GM21515 (cell line): ENCODE measurements around the gene PRICKLE2.

Experiments used
- ATAC-seq: cut with Tn5 transposase; IDR thresholded peaks from one replicate; pipeline ENCODE4 v1.9.1; 2021; ENCODE audit not compliant: unreplicated experiment

The PRICKLE2 gene

DNA sequence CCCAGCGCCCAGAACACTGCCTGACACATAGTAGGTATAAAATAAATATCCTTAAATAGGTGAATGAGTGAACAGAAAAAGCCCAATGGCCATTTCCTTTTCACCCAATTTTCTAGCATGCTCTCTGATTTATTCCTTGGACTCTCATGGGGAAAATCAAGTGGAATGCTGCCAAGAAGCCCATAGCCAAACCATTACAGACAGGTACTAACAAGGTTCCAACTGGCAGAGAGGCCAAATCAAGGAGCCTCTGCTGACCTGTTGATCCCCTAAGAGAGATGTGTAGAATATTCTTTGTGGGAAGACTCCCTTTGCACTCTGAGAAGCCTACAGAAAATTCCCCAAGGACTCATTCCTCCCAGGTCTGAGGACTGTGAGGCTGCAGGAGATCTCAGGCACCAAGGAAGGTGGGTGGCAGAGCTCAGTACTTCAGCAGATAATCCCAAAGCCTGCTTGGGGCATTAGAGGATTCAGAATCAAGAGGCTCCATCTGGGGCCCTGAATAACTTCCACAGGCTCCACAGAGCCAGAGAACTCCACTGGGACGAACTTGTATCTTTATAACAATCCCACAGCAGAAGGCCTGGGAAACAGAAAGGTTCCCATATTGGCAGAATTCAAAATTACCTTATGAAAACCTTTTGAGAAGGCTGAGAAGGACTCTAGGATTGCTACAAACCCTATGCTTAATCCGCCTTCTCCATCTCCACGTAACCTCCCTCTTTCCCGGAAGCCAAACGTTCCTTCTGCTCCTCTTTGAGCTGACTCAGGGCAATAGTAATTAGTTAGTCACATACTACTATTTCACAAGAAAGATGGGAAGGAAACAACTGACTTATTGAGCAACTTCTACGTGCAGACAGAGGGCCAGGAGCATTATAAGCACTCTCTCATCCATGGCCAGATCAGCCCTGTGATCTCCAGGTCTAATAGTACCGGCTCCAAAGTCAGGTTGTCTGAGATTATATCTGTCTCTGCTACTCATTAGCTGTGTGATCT lies 34.5 kb downstream of the PRICKLE2 start:
- no peak for ATAC-seq

DNA sequence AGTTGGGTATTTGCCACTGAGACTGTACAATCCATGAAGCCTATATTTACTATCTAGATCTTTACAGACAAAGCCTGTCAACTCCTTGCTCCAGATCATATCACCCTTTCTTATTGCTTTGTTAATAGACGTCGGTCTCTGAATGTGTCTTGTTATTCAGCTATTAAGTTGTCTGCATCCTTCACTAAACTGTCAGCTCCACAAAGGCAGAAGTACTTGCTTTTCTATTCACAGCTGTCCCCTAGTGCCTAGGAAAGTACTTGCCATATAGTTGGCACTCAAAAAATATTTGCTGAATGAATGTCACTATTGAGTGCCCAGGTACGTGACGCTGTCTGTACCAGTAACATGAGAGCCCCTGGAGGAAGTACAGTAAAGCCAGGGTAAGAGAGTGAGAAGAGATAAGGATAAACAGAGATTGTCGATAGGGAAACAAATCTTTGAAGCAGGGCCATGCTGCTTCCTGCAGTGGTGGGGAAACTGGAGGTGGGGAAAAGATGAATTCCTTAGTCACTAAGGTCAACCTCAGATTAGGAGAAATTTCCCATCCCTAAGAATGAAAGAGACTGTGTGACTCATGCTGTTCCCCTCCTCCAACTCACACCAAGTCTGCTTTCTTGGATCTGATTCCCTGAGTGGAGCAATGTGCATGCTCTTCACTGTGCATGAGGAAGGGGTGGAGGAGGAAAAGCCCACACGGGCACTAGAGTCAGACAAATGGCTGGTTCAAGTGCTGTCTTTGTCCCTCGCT lies 36.3 kb downstream of the PRICKLE2 start:
- no peak for ATAC-seq

DNA sequence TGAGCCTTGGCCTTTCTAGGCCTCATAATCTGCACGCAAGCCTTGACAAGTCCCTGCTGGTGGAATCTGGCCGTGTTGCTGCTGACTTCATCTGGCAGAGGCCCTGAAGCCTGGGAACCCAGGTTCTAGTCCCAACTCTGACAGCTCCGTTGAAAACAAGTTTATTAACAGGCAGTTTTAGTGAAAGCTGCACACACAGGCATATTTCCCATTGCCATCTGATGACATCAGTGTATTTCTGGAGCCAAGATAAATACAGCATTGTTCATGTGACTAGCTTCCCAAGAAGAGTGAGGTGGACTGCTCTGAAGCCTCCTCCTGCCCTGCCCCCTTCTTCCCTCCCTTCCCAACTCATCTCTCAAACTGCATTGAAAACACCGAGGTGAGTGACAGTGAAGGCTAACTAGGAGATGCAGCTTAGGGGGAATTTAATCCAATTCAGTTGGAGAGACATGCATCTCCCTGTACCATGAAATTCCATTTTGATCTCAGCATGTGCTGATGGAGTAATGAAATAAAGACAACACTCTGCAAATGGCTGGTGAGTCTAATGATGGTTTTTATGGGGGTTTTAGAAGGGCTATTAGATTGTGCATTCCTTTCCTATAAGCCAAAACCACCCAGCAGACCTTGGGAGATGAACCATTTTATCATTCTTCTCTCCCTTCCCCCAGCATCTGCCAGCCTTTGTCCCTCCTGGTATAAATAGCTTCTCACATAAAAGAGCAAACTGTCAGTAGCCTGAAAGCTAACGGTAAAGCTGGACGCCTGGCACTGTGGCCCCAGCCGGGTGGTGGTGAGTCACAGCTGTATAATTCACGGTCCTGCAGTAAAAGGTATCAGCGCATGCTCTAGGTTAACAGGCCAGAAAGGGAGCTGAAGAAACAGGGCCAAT lies 38.0 kb downstream of the PRICKLE2 start:
- ATAC-seq = no peak

DNA sequence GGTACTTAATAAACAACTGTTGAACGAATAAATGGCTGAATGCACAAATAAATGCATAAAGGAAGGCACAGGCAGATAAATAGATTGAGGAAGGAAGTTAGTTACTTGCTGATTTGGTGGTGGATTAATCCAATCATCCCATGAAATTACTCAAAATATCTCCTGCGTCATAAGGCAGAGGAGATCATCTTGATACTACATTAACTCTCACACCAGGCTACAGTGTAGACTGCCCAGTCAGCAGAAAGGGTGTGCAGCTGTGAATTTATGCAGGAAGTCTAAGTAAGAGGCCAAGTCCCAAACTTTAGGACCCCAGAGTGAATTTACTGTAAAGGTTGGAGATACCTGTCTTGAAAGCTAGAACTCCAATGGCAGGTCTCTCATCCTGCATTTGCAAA lies 38.6 kb downstream of the PRICKLE2 start:
- no peak for ATAC-seq

DNA sequence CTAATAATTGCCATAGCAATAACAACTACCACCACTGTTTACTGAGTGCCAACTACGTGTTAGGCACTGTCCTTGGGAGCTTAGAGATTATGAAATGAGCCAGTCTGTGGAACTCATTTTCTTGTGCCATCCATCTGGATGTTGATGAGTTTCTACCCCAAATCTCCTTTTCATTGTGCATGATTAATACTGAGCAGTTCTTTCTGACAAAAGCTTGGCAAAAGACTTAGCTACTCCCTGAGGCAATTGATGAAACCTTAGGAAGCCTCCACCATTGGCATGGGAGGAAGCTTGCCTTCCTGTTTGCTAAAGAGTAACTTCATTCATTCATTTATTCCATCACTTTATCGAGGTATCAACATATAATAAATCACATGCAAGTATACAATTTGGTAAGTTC lies 39.8 kb downstream of the PRICKLE2 start:
- no peak for ATAC-seq

DNA sequence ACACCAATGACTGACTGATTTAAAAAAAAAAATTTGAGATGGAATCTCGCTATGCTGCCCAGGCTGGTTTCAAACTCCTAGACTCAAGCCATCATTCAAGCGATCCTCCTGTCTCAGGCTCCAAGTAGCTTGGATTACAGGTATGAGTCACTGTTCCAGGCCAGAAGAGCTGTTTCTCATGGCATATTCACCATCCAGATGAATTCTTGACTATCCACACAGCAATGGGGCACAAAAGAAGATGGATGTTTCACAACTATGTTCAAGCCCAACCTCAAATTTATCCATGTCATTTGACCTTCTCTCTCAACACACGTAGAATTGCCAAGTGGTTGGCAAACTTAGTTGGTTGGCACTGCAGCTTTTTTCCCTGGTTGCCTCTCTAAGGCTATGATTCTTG lies 40.6 kb downstream of the PRICKLE2 start:
- no peak for ATAC-seq

DNA sequence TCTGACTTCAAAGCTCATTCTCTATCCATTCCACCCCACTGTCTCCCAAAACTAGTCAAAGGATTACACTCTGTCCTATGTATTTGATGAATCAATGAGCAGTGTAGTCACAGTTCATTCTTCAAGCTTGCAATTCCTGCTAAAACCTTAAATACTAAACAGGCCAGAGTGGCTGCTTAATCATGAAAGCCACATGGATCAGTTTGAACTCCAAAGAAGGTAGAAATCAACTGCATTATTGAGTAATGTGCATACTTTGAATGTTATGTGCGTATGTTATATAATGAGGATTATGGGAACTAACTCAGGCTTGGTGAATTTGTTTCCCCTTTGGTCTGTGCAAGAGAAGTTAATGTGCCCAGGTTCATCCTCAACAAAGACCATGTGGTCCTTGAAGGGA lies 45.4 kb downstream of the PRICKLE2 start:
- ATAC-seq = no peak

DNA sequence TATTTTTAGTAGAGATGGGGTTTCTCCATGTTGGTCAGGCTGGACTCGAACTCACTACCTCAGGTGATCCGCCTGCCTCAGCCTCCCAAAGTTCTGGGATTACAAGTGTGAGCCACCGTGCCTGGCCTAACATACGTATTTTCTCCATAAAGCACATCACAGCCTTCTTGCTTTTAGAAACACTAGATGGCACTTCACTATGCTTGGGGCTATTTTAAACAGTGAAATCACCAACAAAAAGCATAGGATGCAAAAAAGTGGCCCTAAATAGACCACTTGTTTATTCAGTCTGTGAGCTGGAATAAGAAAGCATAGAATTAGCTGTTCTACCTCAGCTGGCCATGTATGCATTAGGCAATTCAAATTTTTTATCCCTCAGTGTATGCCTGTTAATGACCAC lies 46.0 kb downstream of the PRICKLE2 start:
- no peak for ATAC-seq

DNA sequence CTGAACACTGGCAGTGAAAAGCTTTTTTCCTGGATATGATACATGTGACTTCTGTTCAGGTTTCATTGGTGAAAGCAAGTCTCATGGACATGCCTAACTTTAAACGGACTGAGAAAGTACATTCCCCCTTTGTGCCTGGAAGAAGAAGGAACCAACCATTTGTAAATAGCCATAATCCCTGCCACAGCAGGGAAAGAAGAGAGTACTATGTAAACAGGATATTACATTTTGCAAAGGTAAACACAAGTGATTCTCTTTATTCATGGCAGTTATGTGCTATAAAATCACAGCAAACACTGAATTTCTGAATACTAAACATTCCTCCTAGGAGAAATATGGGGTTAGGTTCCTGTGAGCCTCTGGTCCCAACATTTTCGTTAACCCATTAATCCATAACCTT lies 46.8 kb downstream of the PRICKLE2 start:
- ATAC-seq = no peak

DNA sequence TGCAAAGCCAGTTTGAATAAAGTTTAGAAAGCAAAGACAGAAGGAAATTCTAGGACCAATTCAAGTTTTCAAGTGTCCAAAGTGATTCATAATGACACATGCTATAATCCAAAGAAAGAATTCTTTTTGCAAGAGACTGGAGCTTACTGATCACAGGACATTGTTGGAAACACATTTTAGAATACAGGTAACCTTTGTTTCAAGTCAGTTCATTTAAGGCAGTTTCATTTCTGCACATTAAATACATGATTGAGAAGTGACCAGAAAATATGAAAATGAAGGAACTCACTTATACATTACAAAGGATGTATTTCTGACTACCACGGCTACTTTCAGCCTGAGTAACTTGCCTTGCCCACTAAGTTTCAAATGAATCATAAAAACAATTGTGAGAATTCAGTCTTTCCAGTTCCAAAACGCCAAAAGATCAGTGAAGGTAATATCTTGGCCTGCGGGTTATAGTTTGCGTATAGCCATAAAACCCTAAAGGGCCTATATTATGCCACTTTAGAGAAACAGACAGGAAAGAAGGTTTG lies 48.7 kb downstream of the PRICKLE2 start:
- no peak for ATAC-seq

DNA sequence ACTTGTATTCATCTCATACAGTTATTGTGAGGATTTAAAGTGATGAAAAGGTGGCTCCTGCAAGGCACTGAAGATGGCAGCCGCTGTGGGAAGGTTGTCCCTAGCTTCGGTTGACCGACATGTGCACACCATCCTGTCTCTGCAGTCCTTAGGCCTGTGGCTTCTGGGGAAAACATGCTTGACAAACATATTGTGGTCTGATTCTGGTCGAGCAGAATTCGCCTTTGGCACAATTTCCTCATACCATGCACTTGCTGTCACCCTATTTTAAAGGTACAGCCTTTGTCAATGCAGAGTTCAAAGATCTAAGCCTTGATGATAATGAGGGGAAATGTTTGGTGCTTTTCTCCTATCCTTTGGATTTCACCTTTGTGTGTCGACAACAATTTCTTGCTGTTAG lies 50.9 kb downstream of the PRICKLE2 start:
- no peak for ATAC-seq

DNA sequence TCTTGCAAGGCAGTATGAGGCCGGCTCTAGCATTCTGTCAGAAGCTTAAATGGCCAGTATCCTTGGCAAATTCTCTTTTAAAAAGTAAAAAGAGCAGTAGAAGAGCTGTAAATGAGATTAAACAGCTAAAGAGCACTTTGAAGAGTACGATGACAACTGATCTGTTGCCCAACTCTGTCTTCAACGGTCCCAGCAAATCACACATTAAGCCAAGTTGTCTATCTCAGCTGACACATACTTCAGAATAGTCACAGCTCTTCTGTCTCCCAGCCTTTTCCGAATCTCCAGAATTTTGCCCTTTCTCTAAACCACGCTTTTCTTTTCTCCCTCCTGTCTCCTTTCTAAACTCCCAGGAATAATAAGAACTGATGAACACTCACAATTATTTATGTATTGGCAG lies 51.7 kb downstream of the PRICKLE2 start:
- ATAC-seq = no peak

DNA sequence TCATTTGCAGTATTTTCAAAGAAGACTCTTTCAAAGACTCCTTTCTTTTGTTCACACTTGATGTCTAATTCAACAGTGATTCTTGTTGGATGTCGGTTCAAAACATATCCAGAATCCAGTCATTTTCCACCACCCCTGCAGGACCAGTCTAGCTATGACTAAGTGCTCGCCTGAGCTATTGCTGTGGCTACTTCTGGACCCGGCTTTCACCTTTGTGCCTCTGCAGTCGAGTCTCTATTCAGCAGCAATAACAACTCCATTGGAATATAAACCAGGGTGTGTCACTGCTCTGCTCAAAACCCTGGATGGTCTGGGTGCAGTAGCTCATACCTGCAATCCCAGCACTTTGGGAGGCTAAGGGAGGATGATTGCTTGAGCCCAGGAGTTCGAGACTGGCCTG lies 55.0 kb downstream of the PRICKLE2 start:
- no peak for ATAC-seq

DNA sequence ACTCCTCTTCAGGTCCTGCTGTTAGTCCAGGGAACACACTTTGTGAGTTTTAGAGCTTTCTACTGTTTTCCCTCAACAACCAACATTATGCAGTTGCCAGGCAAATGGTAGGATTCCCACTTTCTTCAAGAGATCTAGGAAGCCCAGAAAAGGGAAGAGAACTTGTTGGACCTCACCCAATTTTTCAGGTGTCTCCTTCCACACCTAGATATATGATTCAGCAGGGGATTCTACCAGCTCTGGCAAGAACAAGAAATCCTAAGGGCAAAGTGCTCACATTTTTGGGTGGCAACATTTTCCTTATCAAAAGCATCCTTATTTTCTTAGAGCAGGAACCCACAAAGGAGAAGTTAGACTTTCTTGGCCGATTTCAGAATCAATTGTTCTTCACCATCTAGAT lies 57.4 kb downstream of the PRICKLE2 start:
- no peak for ATAC-seq

DNA sequence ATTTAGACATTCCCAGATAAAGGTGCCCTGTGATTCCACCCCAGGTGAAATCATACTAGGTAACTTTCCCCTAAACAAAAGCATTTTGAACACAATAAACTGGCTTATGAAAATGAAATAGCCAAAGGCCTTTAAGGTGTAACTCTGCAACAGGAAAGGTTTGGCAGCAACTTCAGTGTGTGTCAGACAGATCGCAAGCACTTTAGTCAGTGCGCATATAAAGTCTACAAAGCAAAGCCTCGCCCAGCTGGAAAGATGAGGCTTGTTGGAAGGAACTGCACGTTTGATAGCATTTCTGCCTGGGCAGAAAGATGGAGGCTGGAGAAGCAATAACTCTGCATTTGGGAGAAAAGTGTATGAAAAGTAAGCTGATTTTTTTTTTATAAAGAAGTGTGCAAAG lies 57.9 kb downstream of the PRICKLE2 start:
- ATAC-seq = no peak

DNA sequence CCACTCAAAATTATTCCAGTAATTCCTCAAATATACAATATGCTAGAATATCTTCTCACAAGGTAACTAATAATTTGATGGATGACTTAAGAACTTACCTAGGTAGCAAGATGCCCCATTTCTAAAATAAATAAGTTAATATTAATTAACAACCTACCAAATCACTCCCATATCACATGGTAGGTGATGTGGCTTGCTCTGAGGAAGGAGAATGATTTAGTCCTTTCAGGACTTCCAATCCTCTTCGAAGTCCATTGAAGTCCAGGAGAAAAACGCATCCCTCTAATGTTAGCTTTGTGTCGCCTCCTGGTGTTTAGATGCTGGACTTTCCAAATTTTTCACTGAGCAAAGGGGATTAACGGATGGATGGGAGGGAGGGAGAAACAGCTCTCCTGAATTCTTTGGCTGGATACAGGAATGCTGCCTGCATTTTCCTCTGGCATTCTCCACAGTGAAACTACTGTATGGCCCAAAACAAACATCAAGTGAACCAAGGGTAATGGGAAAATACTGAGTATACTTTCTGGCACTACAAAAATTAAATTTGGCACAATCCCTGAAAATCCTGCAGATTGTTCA lies 58.6 kb downstream of the PRICKLE2 start:
- no peak for ATAC-seq

DNA sequence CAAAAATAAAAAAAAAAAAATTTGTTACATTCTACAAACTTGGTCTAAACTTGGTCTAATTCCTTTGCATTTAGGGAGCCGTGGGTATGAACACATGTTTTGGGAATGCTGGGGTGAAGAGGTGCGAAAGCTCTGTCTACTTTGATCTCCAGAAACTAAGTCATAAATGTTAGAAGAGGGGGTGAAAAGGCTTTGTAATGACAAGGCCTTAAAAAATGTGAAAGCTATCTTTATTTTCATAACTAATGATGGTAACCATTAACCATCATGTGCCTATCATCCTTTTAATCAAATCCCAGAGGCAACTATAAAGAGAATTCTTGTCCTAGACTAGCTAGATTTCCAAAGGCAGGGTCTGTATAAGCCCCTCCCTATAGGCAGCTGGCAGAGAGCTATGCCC lies 60.9 kb downstream of the PRICKLE2 start:
- ATAC-seq = no peak

DNA sequence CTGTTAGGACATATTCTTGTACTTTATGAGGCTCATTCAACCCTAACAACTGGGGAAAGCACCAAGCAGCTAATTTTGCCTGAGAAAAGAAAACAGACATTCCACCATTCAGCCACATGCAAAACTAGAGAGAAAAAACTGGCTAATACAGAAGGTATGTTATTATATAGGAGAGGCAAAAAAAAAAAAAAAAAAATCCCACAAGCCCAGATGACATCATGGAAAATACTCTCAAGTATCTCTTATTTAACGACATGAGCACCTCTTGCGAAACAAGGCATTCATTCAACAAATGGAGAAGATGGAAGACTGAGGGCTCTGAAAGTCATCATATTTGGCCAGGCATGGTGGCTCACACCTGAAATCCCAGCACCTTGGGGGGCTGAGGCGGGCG lies 61.5 kb downstream of the PRICKLE2 start:
- peak; percentile 63 for ATAC-seq

DNA sequence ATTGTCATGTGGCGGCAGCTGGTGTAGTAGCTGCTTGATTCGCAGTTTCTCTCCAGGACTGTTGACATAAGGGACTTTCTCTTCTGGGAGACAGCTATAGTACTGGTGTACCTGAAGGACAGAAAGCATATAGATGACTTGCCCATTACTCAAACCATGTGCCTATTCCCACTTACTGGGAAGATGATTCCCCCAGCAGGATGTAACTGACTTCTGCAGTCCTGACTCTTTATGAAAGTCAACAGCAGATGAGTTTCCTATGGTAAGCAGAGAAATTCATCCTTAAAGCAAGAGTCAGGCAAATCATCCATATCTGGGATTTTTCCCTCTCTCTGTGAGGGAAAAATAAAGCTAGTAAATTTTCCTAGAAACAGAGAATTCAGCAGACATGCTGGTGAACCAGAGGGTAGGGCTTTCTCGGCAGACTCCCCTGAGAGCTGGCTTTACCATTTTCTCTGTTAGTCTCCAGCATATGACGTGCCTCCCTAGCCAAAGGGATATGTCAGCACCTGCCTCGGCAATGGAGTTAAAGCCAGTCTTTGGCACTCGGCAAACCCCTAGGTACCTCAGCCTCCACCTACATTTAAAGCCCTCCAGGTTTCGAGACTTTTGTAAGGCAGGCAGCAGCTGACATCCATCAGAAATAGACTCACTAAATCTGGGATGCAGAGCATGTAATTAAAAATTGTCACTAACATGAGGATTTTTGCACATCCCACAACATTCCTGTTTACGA lies 62.1 kb downstream of the PRICKLE2 start:
- ATAC-seq = peak; percentile 48

DNA sequence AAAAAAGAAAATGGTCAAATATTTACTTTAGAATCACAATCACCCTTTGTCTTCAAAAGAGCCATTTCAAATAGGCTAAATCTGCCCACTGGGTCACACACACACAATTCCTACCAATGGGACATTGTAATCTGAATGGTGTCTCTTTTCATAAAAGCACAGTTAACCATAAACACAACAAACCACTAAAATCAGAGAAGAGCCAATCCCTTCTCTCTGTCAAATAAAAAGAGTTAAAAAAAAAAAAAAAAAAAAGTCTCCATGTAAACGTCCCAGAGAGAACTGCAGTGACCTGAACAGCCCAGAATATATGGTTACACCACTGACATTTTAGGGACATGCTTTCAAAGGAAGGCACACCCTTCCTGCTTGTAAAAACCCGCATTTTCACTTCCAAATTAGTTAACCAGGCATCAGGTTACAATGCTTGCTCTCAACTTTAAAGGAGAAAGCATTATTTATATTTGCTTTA lies 63.7 kb downstream of the PRICKLE2 start:
- no peak for ATAC-seq
